Esophagus (tissue), 2 donors: ENCODE results near the gene SCO2. TPM values are rescaled to one million over a fixed set of nuclear protein-coding genes. Genes with fewer than 3 reads are reported as not detected.

Source experiments
- H3K27ac ChIP-seq, 2 donors: one replicate each; pipeline ENCODE4 v1.5.1; 2013; ENCODE audit warnings: low read depth in 2 of 2, mild to moderate bottlenecking in 2 of 2, inconsistent platforms in 1 of 2, low read length in 1 of 2, moderate library complexity in 1 of 2
- H3K27me3 ChIP-seq, 2 donors: one replicate each; pipeline ENCODE4 v1.6.1; 2013; ENCODE audit warnings: low read length in 2 of 2, control low read depth in 1 of 2, mild to moderate bottlenecking in 1 of 2; ENCODE audit not compliant: insufficient read depth in 2 of 2, control insufficient read depth in 1 of 2
- H3K36me3 ChIP-seq, 2 donors: one replicate each; pipeline ENCODE4 v1.6.1; 2013; ENCODE audit warnings: low read length in 1 of 2; ENCODE audit not compliant: control insufficient read depth in 2 of 2, insufficient read depth in 2 of 2
- H3K4me1 ChIP-seq, 2 donors: one replicate each; pipeline ENCODE4 v1.6.1; 2013; ENCODE audit warnings: low read length in 1 of 2; ENCODE audit not compliant: control insufficient read depth in 2 of 2, insufficient read depth in 2 of 2
- H3K4me3 ChIP-seq, 2 donors: one replicate each; pipeline ENCODE4 v1.5.1; 2013; ENCODE audit warnings: low read length in 2 of 2, mild to moderate bottlenecking in 2 of 2, low read depth in 1 of 2, moderate library complexity in 1 of 2
- H3K9me3 ChIP-seq, 2 donors: one replicate each; pipeline ENCODE4 v1.6.1; 2013; ENCODE audit warnings: mild to moderate bottlenecking in 2 of 2, low read depth in 1 of 2, low read length in 1 of 2, moderate library complexity in 1 of 2; ENCODE audit not compliant: control insufficient read depth in 2 of 2, insufficient read depth in 1 of 2
- WGBS, 2 donors: extraction: QIAGEN DNeasy Blood & Tissue Kit; methylation state at CpG; one replicate each; pipeline ENCODE4 v1.1.7; 2013; 5-methylcytosine and 5-hydroxymethylcytosine counted together
- polyA plus RNA-seq, 2 donors: library from polyadenylated mRNA; stranded (reverse); fragments of 200-250 nt; gene quantifications; one replicate each; pipeline ENCODE4 v1.2.3, GENCODE V29; 2013
- donor health status: healthy with polysubstance abuse.
- donor health status: Bipolar disorder and iron deficiency.

Gene SCO2
- polyA plus RNA-seq, 2 donors, result 0.61 to 3.2 TPM

DNA sequence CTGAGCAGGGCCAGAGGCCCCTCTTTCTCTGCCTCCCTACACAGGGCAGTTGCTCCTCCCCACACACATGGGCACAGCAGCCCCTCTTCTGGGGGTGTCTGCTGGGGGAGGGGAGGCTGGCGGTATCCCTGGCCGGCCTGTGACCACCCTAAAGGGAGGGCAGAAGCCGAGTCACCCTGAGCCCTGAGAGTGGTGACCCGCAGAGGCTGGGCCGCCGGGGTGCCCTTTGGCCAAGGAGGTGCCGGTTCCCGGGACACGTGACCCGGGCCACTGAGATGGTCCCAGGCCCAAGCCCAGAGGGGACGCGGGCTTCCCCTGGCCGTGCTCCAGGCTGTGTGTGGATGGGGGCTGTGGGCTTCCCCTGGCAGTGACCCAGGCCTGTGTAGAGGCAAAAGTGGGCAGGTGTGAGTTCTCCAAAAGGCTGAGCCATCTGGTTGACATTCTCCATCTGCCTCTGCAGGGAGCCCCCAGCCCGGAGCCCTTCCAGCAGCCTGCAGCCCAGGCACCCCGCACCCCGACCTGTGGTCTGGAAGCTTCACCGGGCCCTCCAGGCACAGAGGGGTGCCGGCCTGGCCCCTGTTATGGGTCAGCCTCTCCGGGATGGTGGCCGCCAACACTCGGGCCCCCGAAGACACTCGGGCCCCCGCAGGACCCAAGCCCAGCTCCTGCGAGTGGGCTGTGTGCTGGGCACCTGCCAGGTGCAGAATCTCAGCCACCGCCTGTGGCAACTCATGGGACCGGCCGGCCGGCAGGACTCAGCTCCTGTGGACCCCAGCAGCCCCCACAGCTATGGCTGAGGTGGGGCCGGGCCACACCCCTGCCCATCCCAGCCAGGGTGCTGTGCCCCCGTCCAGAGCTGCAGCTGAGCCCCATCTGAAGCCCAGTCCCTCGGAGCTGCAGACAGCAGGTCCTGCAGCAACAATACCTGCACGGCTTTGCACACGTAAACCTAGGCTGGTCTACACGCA is 43.0 kb downstream of the SCO2 start:
- H3K27me3 ChIP-seq, result no peaks in the 10 kb centered on the region
- H3K4me3 ChIP-seq, result peak overlapping the region; percentile 61 to 62
- H3K27ac ChIP-seq, result no peak overlapping the region
- H3K4me1 ChIP-seq, result peaks cover 0 to 12% of the 10 kb centered on the region in 2 donors
- H3K9me3 ChIP-seq, result no peaks in the 10 kb centered on the region
- WGBS, 2 donors, result 58 to 61% methylated on average over 35 of the region's 35 CpGs
- H3K36me3 ChIP-seq, result peaks cover 0 to 1% of the 10 kb centered on the region in 2 donors

DNA sequence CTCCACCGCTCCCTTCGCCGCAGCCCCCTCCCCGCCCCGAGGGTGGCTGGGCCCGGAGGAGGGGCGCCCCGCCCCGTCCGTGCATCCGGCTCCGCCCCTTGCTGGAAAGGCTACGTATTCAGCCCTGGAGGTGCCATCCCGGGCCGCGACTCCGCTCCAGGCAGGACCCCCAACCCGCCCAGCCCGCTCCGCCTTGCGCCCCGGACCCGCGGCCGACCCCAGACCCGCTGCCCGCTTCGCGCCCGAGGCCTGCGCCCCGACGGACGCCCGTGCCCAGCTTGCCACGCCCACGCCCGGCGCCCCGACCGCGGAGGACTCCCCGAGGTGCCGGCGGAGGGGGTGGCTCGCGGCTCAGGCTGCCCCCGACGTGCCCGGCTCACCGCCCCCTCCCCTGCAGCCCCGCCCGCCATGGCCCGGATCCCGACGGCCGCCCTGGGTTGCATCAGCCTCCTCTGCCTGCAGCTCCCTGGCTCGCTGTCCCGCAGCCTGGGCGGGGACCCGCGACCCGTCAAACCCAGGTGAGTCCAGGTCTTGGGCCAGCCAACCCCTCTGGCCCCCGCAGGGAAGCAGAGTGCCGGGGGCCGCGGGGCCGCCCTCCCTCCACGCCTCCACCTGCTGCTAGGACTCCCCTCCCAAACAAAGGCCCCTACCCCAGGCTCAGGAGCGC is 43.8 kb downstream of the SCO2 start, which contains the start of gene ADM2:
ADM2 (plus strand) TSS at position 104 of the 667 bp plus-strand sequence; CDS start at position 409, 305 bp downstream.
- 3 to 4% methylated on average over 36 to 70 of the region's 70 CpGs for WGBS, 2 donors
- H3K27me3 ChIP-seq, result no peaks in the 10 kb centered on the region
- H3K4me3 ChIP-seq, result peak within 1 kb of the TSS; percentile 61 to 62
- peaks cover 0 to 1% of the 10 kb centered on the region in 2 donors for H3K36me3 ChIP-seq
- H3K9me3 ChIP-seq, result no peaks in the 10 kb centered on the region
- H3K4me1 ChIP-seq, result peaks cover 0 to 12% of the 10 kb centered on the region in 2 donors
- no peak within 1 kb of the TSS for H3K27ac ChIP-seq

DNA sequence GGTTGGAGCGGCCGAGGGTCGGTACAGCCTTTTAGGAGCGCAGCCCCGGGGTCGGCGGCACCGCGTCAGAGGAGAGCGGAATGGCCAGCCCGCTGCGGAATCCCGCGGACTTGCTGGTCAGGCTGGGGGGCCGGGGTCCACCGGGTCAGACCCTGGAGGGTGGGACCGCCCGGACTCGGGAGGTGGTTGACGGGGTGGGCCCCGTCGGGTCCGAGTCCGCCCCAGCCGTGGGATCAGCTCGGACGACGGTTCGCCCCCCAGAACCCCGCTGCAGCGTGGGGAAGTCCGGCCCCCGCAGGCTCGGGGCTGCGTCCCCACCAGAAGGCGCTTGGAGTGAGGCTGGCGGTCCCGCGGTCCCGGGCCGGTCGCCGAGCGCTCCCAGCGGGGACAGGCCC is 44.4 kb downstream of the SCO2 start:
- peak overlapping the region; percentile 61 to 62 for H3K4me3 ChIP-seq
- no peak overlapping the region for H3K27ac ChIP-seq
- H3K36me3 ChIP-seq, result peaks cover 0 to 1% of the 10 kb centered on the region in 2 donors
- H3K9me3 ChIP-seq, result no peaks in the 10 kb centered on the region
- peaks cover 0 to 11% of the 10 kb centered on the region in 2 donors for H3K4me1 ChIP-seq
- H3K27me3 ChIP-seq, result no peaks in the 10 kb centered on the region
- WGBS, 2 donors, result 3 to 7% methylated on average over 36 to 45 of the region's 45 CpGs

DNA sequence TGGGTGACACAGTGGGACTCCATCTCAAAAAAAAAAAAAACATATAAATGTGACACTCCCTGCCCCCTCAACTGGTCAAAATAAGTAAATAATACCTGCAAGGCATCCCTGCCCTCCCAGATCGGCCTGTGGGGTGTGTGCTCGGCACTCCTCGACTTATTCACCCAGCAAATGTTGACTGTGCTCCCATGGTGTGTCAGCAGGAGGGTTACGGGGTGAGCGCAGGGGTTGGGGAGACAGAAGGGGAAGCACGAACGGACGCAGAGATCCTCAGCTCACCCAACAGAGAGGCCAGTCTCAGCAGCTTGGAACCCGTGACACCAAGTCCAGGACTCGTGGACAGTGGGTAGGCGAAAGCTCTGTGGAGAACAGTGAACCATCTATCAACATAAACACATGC is 45.7 kb downstream of the SCO2 start:
- H3K27me3 ChIP-seq, result no peaks in the 10 kb centered on the region

DNA sequence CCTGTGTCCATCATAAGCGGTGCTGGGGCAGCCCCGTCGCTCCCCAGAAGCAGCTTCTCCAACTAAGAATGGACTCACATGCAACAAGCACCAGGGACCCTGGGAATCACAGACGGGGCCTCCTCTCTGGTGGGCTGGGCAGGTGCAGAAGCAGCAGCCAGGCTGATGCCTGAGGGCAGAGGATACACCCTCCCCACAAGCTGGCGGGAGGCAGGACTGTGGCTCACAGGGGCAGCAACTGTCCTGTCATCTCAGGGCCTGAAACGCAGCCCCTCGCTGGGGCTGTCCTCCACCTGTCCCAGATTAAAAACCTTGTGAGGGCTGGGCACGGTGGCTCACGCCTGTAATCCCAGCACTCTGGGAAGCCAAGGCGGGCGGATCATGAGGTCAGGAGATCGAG is 47.5 kb downstream of the SCO2 start:
- Histone ChIP-seq H3K4me3 (no peak overlapping the region), H3K27ac (no peak overlapping the region), H3K36me3 (peaks cover 0 to 3% of the 10 kb centered on the region in 2 donors), H3K9me3 (no peaks in the 10 kb centered on the region), H3K4me1 (peaks cover 8 to 20% of the 10 kb centered on the region in 2 donors), H3K27me3 (no peaks in the 10 kb centered on the region)
- WGBS, 2 donors, result 90 to 94% methylated on average over 12 of the region's 12 CpGs

More for the DNA sequence above, 45.7 kb downstream of the SCO2 start:
- no peak overlapping the region for H3K4me3 ChIP-seq
- no peak overlapping the region for H3K27ac ChIP-seq
- peaks cover 0 to 1% of the 10 kb centered on the region in 2 donors for H3K36me3 ChIP-seq
- H3K4me1 ChIP-seq, result peaks cover 0 to 12% of the 10 kb centered on the region in 2 donors
- no peaks in the 10 kb centered on the region for H3K9me3 ChIP-seq
- 64 to 73% methylated on average over 11 of the region's 11 CpGs for WGBS, 2 donors

DNA sequence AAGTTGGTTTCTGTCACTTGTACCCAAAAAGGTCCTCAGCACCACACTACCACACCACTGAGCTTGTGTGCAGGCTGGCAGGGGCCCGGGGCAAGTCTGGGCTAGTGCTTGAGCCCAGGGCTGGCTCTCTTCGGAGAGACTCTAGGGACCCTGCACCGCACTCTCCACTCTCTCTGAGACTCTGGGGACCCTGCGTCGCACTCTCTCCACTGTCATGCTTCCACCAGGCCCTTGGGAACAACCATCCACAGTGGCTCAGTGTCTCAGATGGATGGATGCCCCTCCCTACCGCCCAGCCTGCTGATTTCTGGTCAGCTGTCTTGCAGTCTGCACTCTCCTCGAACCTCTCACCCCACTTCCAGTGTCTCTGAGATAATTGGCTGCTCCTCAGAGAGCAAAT is 48.5 kb downstream of the SCO2 start:
- Histone ChIP-seq H3K27me3 (no peaks in the 10 kb centered on the region), H3K4me1 (peaks cover 14 to 30% of the 10 kb centered on the region in 2 donors), H3K4me3 (no peak overlapping the region), H3K27ac (no peak overlapping the region), H3K9me3 (no peaks in the 10 kb centered on the region), H3K36me3 (peaks cover 0 to 3% of the 10 kb centered on the region in 2 donors)
- WGBS, 2 donors, result 59 to 62% methylated on average over 7 of the region's 7 CpGs

DNA sequence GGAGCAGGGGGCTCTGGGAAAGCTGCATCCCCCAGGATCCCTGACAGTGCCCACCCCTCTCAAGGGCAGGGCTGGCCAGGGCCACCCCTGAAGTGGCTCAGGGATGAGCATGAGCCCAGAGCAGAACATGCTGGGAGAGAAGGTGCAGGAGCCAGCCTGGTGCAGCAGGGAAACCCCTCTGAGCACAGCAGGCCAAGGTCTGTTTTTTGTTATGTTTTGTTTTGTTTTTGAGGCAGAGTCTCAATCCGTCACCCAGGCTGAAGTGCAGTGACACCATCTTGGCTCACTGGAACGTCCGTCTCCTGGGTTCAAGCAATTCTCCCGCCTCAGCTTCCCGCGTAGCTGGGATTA is 49.8 kb downstream of the SCO2 start:
- H3K27me3 ChIP-seq, result no peaks in the 10 kb centered on the region
- H3K36me3 ChIP-seq, result peaks cover 0 to 3% of the 10 kb centered on the region in 2 donors
- H3K9me3 ChIP-seq, result no peaks in the 10 kb centered on the region
- no peak overlapping the region for H3K4me3 ChIP-seq
- no peak overlapping the region for H3K27ac ChIP-seq
- peaks cover 24 to 38% of the 10 kb centered on the region in 2 donors for H3K4me1 ChIP-seq
- 81 to 85% methylated on average over 6 of the region's 6 CpGs for WGBS, 2 donors

DNA sequence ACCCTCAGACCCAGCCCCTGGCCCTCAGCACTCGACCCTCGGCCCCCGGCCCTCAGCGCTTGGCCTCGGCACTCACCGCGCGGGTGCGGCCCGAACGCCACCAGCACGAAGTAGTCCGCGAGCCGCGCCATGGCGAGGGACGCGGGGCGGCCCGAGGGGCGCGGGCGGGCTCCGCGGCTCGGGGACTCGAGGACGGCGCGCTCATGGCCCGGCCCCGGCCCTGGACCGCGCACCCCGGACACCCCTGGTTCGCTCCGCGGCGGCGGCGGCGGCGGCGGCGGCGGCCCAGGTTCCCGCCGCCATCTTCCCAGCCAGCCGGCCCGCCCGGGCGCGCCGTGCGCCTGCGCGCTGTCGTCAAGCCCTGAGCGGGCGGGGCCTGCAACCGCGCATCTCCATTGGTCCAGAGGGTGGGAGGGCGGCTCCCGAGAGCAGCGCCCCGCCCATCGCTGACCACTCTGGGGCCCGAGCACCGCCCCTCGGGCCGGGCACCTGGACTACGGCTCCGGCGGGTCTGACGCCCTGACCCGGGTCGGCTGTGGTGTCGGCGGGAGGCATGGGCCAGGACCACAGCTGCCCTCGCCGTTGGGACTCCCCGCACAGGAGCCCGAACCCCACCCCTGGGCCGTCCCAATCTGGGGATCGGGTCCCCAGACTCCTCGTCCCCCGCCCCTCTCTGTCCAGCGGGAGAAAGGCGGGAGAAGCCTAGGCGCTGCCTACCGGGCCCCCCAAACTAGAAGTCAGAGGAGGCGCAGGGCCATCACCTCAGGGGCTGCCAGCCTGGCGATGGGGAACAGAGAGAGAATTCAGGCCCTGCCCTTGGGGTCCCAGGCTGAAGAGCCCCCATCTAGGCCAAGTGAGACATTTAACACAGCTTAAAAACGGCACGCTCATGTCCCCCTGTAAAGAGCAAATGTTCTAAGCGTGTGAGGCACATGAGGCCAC is 50.4 kb downstream of the SCO2 start, which contains the start of gene SBF1:
SBF1 (minus strand) TSS at position 326 of the 942 bp plus-strand sequence; CDS start at position 131, 195 bp downstream.
- WGBS, 2 donors, result 1 to 2% methylated on average over 34 to 97 of the region's 97 CpGs
- H3K36me3 ChIP-seq, result peaks cover 0 to 3% of the 10 kb centered on the region in 2 donors
- H3K4me3 ChIP-seq, result peak within 1 kb of the TSS; percentile 85 to 96
- H3K4me1 ChIP-seq, result peaks cover 26 to 45% of the 10 kb centered on the region in 2 donors
- peak within 1 kb of the TSS; percentile 77 to 84 for H3K27ac ChIP-seq
- no peaks in the 10 kb centered on the region for H3K27me3 ChIP-seq
- no peaks in the 10 kb centered on the region for H3K9me3 ChIP-seq
